Upper lobe of left lung (tissue), 6 donors: ENCODE measurements around the gene TBC1D9. TPM values are rescaled to one million over a fixed set of nuclear protein-coding genes. Genes with fewer than 3 reads are reported as not detected.
A peak's percentile ranks its signal among the peaks of the same experiment; 100 is the strongest.

Experiments used
- ATAC-seq, 2 donors: fragments of 200-7000 bp; cut with Tn5 transposase; one replicate each; pipeline ENCODE4 v1.9.1; 2022; ENCODE audit warnings: mild to moderate bottlenecking in 2 of 2, moderate library complexity in 2 of 2; ENCODE audit not compliant: low FRiP score in 2 of 2
- DNase-seq, 2 donors: peaks; one replicate each; pipeline ENCODE4 v3.0.0-alpha.2; 2019 to 2020
- H3K27ac ChIP-seq, 4 donors: fragments of 200-600 bp; sonication (generic); one replicate each; pipeline ENCODE4 v1.5.1; 2016 to 2019
- H3K27me3 ChIP-seq, 4 donors: fragments of 200-600 bp; sonication (generic); one replicate each; pipeline ENCODE4 v1.5.1; 2017 to 2019
- H3K36me3 ChIP-seq, 4 donors: fragments of 200-600 bp; sonication (generic); one replicate each; pipeline ENCODE4 v1.5.1; 2016 to 2019
- H3K4me1 ChIP-seq, 4 donors: fragments of 200-600 bp; sonication (generic); one replicate each; pipeline ENCODE4 v1.5.1; 2018 to 2019
- H3K4me3 ChIP-seq, 4 donors: fragments of 200-600 bp; sonication (generic); one replicate each; pipeline ENCODE4 v1.5.1; 2017 to 2019; ENCODE audit warnings: mild to moderate bottlenecking in 2 of 4, moderate library complexity in 1 of 4
- H3K9me3 ChIP-seq, 4 donors: fragments of 200-600 bp; sonication (generic); one replicate each; pipeline ENCODE4 v1.5.1; 2018 to 2019
- CTCF ChIP-seq, 6 experiments: fragments of 450-650 bp in 4 of 6; fragments of 200-600 bp in 2 of 6; sonication (generic) in 2 of 6; IDR thresholded peaks; one replicate each; pipeline ENCODE4 v1.5.1; 2016 to 2019; ENCODE audit warnings: antibody characterized with exemption in 6 of 6
- EP300 ChIP-seq, 4 donors: sonication (generic); formaldehyde crosslinking; IDR thresholded peaks; one replicate each; pipeline ENCODE4 v1.5.1; 2017; ENCODE audit warnings: antibody characterized with exemption in 4 of 4, control low read depth in 2 of 4
- POLR2A ChIP-seq, 4 donors: fragments of 450-650 bp; IDR thresholded peaks; one replicate each; pipeline ENCODE4 v1.5.1; 2016 to 2017; ENCODE audit warnings: antibody characterized with exemption in 4 of 4, mild to moderate bottlenecking in 2 of 4
- POLR2AphosphoS5 ChIP-seq, 2 donors: sonication (generic); formaldehyde crosslinking; IDR thresholded peaks; one replicate each; pipeline ENCODE4 v1.5.1; 2017; ENCODE audit warnings: antibody characterized with exemption in 2 of 2
- WGBS, 2 donors: methylation state at CpG; one replicate each; pipeline ENCODE4 v1.1.5; 2017 to 2018; 5-methylcytosine and 5-hydroxymethylcytosine counted together
- total RNA-seq, 6 donors: library from RNA; depleted of rRNA in 4 of 6; stranded (reverse); fragments of >200 nt in 4 of 6; gene quantifications; one replicate each; pipeline versions ENCODE4 v1.1.0 to v1.2.1, GENCODE V29; 2016 to 2021
- donor health status: DM: no; HTN: no; CAD: no; lungs with moderate emphysema.
- donor health status: DM: no; HTN: yes; CAD: no; lungs with severe emphysema.

The TBC1D9 gene
- total RNA-seq, 6 donors from 2014 or later = 33.7 to 41.9 (median 38.1) TPM

DNA sequence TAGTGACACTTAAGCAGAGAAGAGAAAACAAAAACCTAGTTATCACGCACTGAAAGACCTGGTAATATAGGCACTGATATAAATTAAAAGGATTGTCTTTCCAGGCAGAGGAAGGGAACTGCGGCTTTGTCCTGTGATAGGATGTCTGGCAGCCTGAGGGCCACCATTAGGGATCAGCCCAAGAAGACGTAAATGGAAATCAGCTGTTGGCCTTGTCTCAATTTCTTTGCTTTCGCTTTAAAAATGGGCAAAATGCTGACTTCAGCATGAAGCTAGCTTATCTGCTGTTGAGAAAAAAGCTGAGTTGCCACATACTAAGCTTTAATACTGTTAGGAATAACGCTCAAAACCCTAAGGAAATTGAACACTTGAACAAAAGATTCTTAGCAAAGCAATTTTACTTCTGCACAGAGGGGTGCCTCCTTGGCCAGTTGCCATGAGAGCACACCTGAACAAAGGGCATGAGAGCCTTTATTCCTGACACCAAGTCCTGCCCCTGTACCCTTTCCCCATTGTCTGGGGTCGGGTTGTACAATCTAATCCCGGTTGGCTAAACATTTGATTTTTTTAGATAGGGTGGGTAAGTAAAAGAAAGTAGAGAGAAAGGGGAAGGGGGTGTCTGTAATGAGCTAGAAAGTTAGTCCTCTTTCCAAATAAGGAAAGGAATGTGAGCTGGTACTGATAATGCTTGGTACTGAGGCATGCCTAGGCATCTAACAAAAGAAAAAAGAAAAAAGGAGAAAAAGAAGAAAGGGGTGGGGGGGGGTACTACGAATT, 102.3 kb downstream of the TBC1D9 start:
- H3K27me3 ChIP-seq = no peaks in the 10 kb centered on the region
- no peaks in the 10 kb centered on the region for H3K4me1 ChIP-seq
- H3K36me3 ChIP-seq = peaks cover 0 to 66% (median 26%) of the 10 kb centered on the region in 4 donors
- no peaks in the 10 kb centered on the region for H3K9me3 ChIP-seq
- no peak for DNase-seq
- H3K27ac ChIP-seq = no peak overlapping the region
- 73% methylated on average over 8 of the region's 8 CpGs for WGBS, 2 donors
- peak in 1 of 2 donors; percentile 66 for ATAC-seq
- H3K4me3 ChIP-seq = no peak overlapping the region
- no peak for TF ChIP-seq CTCF (IDR thresholded peaks at IDR 0.05)
- no peak for TF ChIP-seq POLR2A (IDR thresholded peaks at IDR 0.05)
- no peak for TF ChIP-seq POLR2AphosphoS5 (IDR thresholded peaks at IDR 0.05)
- no peak for TF ChIP-seq EP300 (IDR thresholded peaks at IDR 0.05)

GRCh38 chr4:140652601-140653000, 103.6 kb downstream of the TBC1D9 start:
- Histone ChIP-seq H3K9me3 (no peaks in the 10 kb centered on the region), H3K27me3 (no peaks in the 10 kb centered on the region), H3K27ac (no peak overlapping the region), H3K4me1 (no peaks in the 10 kb centered on the region), H3K4me3 (no peak overlapping the region), H3K36me3 (peaks cover 0 to 56% (median 18%) of the 10 kb centered on the region in 4 donors)
- WGBS, 2 donors = 89 to 90% methylated on average over 2 of the region's 2 CpGs
- no peak for TF ChIP-seq CTCF (IDR thresholded peaks at IDR 0.05)
- TF ChIP-seq EP300 (IDR thresholded peaks at IDR 0.05) = no peak
- no peak for TF ChIP-seq POLR2AphosphoS5 (IDR thresholded peaks at IDR 0.05)
- no peak for TF ChIP-seq POLR2A (IDR thresholded peaks at IDR 0.05)
- DNase-seq = no peak
- ATAC-seq = no peak

DNA sequence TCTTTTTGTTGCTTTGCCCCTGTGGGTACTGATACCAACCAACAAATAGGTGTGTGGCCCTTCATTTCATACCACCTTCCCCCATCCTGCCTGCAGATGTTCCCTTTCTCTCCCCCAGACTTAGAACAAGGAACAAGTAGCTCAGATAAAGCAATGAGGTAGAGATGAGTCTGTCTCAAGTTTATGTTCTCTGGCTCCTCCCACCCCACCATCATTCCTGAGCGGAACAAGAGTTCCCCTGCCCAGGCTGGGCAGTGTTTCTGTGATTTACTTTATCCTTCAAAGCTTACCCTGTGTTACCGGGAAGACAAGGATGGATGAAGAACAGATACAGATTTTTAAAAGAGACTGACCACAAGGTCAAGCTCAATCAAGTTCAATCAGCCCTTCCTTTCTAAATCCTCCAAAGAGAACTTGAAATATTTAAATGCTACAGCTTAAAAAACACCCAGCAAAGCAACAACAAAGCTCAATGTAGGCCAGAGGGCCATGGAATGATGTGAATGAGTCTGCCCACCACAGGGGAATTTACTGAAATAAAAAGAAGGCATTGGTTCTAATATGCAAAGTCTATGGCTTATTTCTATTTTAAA, 107.4 kb downstream of the TBC1D9 start:
- 91 to 96% methylated on average over 2 of the region's 2 CpGs for WGBS, 2 donors
- H3K36me3 ChIP-seq = peaks cover 0 to 53% (median 14%) of the 10 kb centered on the region in 4 donors
- H3K27me3 ChIP-seq = no peaks in the 10 kb centered on the region
- no peak overlapping the region for H3K4me3 ChIP-seq
- no peaks in the 10 kb centered on the region for H3K9me3 ChIP-seq
- no peaks in the 10 kb centered on the region for H3K4me1 ChIP-seq
- DNase-seq = no peak
- no peak overlapping the region for H3K27ac ChIP-seq
- no peak for ATAC-seq
- no peak for TF ChIP-seq POLR2AphosphoS5 (IDR thresholded peaks at IDR 0.05)
- no peak for TF ChIP-seq EP300 (IDR thresholded peaks at IDR 0.05)
- no peak for TF ChIP-seq POLR2A (IDR thresholded peaks at IDR 0.05)
- no peak for TF ChIP-seq CTCF (IDR thresholded peaks at IDR 0.05)

DNA sequence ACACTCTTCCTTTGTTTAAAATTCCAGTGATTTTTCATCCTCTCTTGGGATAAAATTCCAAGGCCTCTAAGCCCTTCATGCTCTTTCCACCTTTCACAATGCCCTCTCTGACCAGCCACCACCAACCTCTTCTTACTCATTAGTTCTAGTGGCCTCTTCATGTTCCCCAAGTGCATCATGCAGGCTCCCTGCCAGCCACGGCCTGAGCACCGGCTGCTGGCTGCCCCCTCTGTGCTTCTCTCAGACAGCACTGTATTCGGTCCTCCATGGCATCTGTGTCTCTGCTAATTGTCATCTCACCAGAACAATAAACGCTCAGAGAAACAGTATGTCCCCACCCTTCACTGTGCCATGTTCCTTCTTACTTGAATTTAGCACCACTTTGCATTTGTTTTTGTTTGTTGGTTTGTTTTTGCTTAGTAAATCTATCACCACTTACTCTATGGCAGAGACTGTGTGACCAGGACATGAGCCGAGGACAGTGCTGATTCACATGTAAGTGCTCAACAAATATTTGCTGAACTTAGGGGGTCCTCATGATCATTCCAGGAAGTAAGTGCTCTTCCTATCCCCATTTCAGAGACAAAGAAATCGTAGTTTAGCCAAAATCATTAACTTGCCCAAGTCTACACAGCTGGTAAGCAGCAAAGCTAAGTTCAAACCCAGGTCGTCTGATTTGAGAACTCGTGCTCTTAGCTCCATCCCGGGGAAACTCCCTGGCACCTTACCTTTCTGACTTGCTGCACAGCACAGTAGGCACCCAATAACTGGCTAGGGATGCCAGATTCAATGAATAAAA, 110.4 kb downstream of the TBC1D9 start:
- H3K9me3 ChIP-seq = no peaks in the 10 kb centered on the region
- peaks cover 0 to 39% (median 20%) of the 10 kb centered on the region in 4 donors for H3K36me3 ChIP-seq
- no peak for ATAC-seq
- H3K4me1 ChIP-seq = peaks cover 0 to 13% (median 4%) of the 10 kb centered on the region in 4 donors
- H3K27me3 ChIP-seq = no peaks in the 10 kb centered on the region
- no peak for TF ChIP-seq POLR2A (IDR thresholded peaks at IDR 0.05)
- no peak for TF ChIP-seq POLR2AphosphoS5 (IDR thresholded peaks at IDR 0.05)
- no peak for TF ChIP-seq CTCF (IDR thresholded peaks at IDR 0.05)
- TF ChIP-seq EP300 (IDR thresholded peaks at IDR 0.05) = no peak
- 61 to 74% methylated on average over 9 of the region's 9 CpGs for WGBS, 2 donors
- DNase-seq = peak; percentile 39 to 62
- peak overlapping the region in 1 of 4 donors; percentile 24 for H3K27ac ChIP-seq
- H3K4me3 ChIP-seq = no peak overlapping the region
